ENCODE data around the gene KL.

DNA sequence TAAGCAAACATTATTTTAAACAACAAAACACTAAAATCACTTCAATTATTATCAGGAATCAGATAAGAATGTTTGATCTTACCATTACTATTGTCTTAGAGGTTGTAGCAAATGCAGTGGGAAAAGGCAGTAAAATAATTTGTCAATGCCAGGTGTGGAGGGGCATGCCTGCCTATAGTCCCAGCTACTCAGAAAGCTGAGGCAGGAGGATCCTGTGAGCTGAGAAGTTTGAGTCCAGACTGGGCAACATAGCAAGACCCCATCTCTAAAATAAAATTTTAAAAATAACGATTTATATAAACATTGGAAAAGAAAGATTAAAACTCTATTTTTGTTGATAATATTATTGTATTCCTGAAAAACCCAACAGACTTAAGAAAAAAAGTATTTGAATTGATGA lies 66.8 kb downstream of the KL start:
- TF ChIP-seq SIN3A (IDR thresholded peaks at IDR 0.05; ENCODE audit: borderline replicate concordance, insufficient read depth, low read length) (no peak), TAF1 (IDR thresholded peaks at IDR 0.05; ENCODE audit: borderline replicate concordance, insufficient read depth, low read length) (no peak), POLR2AphosphoS5 (IDR thresholded peaks at IDR 0.05; ENCODE audit: low read depth, low read length) (no peak)

Measured in PFSK-1 (cell line).